Activated CD8-positive, alpha-beta T cell treated with anti-CD3 and anti-CD28 coated beads for 36 hours (primary cell): ENCODE data around the gene HUNK. TPM values are rescaled to one million over a fixed set of nuclear protein-coding genes. Genes with fewer than 3 reads are reported as not detected.

Experiments
- ATAC-seq: fragments of 200-7000 bp; cut with Tn5 transposase; one replicate; pipeline ENCODE4 v1.10.0; 2021; ENCODE audit warnings: mild to moderate bottlenecking, moderate library complexity
- CTCF ChIA-PET: fragments of 350-600 bp; sonication (Branson Sonifier 250); formaldehyde crosslinking; loops from one replicate; lab custom pipeline; 2021; ENCODE audit warnings: antibody characterized with exemption; lab: Charles Lee
- POLR2A ChIA-PET: fragments of 350-600 bp; sonication (Branson Sonifier 250); formaldehyde crosslinking; loops from one replicate; lab custom pipeline; 2021; ENCODE audit warnings: antibody characterized with exemption; lab: Charles Lee
- DNase-seq: peaks from one replicate; pipeline ENCODE4 v3.0.0-alpha.2; 2020
- H3K27ac Mint-ChIP-seq: one replicate; pipeline ENCODE4 v1.8.0; 2021; ENCODE audit warnings: mild to moderate bottlenecking, mixed read lengths
- H3K27me3 Mint-ChIP-seq: one replicate; pipeline ENCODE4 v1.8.0; 2021; ENCODE audit warnings: mixed read lengths
- H3K36me3 Mint-ChIP-seq: one replicate; pipeline ENCODE4 v1.8.0; 2021; ENCODE audit warnings: low read depth, mixed read lengths
- H3K4me1 Mint-ChIP-seq: one replicate; pipeline ENCODE4 v1.8.0; 2021; ENCODE audit warnings: low read depth, mixed read lengths
- H3K4me3 Mint-ChIP-seq: one replicate; pipeline ENCODE4 v1.8.0; 2021; ENCODE audit warnings: mild to moderate bottlenecking, moderate library complexity, mixed read lengths
- H3K9me3 Mint-ChIP-seq: one replicate; pipeline ENCODE4 v1.8.0; 2021; ENCODE audit warnings: mixed read lengths
- CTCF ChIP-seq: fragments of 200-600 bp; IDR thresholded peaks from one replicate; pipeline ENCODE4 v1.8.0; 2022; ENCODE audit warnings: antibody characterized with exemption, mild to moderate bottlenecking
- intact Hi-C: fragments of 100-400 bp; cut with micrococcal nuclease; formaldehyde crosslinking; loops from one replicate; pipeline ENCODE4 v1.10.0; 2022
- total RNA-seq, 2 experiments: library from RNA; stranded (reverse); gene quantifications; one replicate each; pipeline ENCODE4 v1.2.3, GENCODE V29; 2021

Gene HUNK
- total RNA-seq, 2 experiments from 2014 or later = 0.20 to 0.27 TPM

- DNase-seq (no peak), ATAC-seq (no peak)
- no peaks in the 10 kb centered on the region for H3K4me1 Mint-ChIP-seq
- no peak for TF ChIP-seq CTCF
- H3K4me3 Mint-ChIP-seq = no peak overlapping the region
- H3K27ac Mint-ChIP-seq = no peak overlapping the region
- H3K36me3 Mint-ChIP-seq = no peaks in the 10 kb centered on the region
- H3K9me3 Mint-ChIP-seq = peaks cover 4% of the 10 kb centered on the region
- ChIA-PET CTCF (interaction anchor here (1.3 kb wide), 1 partner anchor 13 kb away, joined by 3 read pairs; no protein-coding TSS in a partner anchor), POLR2A (no interaction called here)
- intact Hi-C loops = no loop called here
- H3K27me3 Mint-ChIP-seq = peaks cover 2% of the 10 kb centered on the region
These were observed 91.9 kb downstream of the HUNK start for GRCh38 chr21:31964692-31965091.

- Mint-ChIP-seq H3K27me3 (no peaks in the 10 kb centered on the region), H3K4me3 (no peak overlapping the region), H3K4me1 (no peaks in the 10 kb centered on the region), H3K9me3 (no peaks in the 10 kb centered on the region), H3K36me3 (no peaks in the 10 kb centered on the region), H3K27ac (no peak overlapping the region)
- ChIA-PET CTCF (no interaction called here), POLR2A (no interaction called here)
- intact Hi-C loops = no loop called here
- no peak for DNase-seq
- ATAC-seq = no peak
- no peak for TF ChIP-seq CTCF
These were observed 94.5 kb downstream of the HUNK start for GRCh38 chr21:31967334-31967733.

GRCh38 chr21:31972622-31973021 lies 99.8 kb downstream of the HUNK start:
- ATAC-seq (no peak), DNase-seq (no peak)
- no peak for TF ChIP-seq CTCF
- POLR2A ChIA-PET = no interaction called here
- Mint-ChIP-seq H3K4me3 (no peak overlapping the region), H3K27ac (no peak overlapping the region), H3K4me1 (peaks cover 21% of the 10 kb centered on the region), H3K27me3 (no peaks in the 10 kb centered on the region), H3K36me3 (no peaks in the 10 kb centered on the region), H3K9me3 (peaks cover 5% of the 10 kb centered on the region)
- intact Hi-C loops = no loop called here
- CTCF ChIA-PET = no interaction called here

- intact Hi-C loops = no loop called here
- Mint-ChIP-seq H3K27me3 (no peaks in the 10 kb centered on the region), H3K36me3 (no peaks in the 10 kb centered on the region), H3K4me1 (peaks cover 21% of the 10 kb centered on the region), H3K9me3 (peaks cover 5% of the 10 kb centered on the region), H3K4me3 (no peak overlapping the region), H3K27ac (no peak overlapping the region)
- ChIA-PET POLR2A (no interaction called here), CTCF (interaction anchor here (2.4 kb wide), 1 partner anchor 108 kb away, joined by 5 read pairs; no protein-coding TSS in a partner anchor)
- TF ChIP-seq CTCF = no peak
- peak; percentile 26 for ATAC-seq
- DNase-seq = no peak
These were observed 100.7 kb downstream of the HUNK start for GRCh38 chr21:31973402-31973944.

- POLR2A ChIA-PET = no interaction called here
- Mint-ChIP-seq H3K4me3 (no peak overlapping the region), H3K4me1 (peaks cover 21% of the 10 kb centered on the region), H3K27ac (peak overlapping the region; percentile 28), H3K27me3 (no peaks in the 10 kb centered on the region), H3K9me3 (peaks cover 5% of the 10 kb centered on the region), H3K36me3 (no peaks in the 10 kb centered on the region)
- intact Hi-C loops = no loop called here
- peak; percentile 86 for DNase-seq
- no peak for TF ChIP-seq CTCF
- peak; percentile 95 for ATAC-seq
- CTCF ChIA-PET = interaction anchor here (0.6 to 2.4 kb wide), 2 partner anchors 53 to 109 kb away, joined by 3 to 5 read pairs; no protein-coding TSS in a partner anchor
These were observed 101.7 kb downstream of the HUNK start for GRCh38 chr21:31974454-31974985.
